ENCODE measurements around the gene ZBED1.
"Not testable (repeated sequence)": the region's sequence is repeated elsewhere in the genome, so short reads cannot be mapped to it uniquely, and the experiment has no call there.

ZBED1 gene

DNA sequence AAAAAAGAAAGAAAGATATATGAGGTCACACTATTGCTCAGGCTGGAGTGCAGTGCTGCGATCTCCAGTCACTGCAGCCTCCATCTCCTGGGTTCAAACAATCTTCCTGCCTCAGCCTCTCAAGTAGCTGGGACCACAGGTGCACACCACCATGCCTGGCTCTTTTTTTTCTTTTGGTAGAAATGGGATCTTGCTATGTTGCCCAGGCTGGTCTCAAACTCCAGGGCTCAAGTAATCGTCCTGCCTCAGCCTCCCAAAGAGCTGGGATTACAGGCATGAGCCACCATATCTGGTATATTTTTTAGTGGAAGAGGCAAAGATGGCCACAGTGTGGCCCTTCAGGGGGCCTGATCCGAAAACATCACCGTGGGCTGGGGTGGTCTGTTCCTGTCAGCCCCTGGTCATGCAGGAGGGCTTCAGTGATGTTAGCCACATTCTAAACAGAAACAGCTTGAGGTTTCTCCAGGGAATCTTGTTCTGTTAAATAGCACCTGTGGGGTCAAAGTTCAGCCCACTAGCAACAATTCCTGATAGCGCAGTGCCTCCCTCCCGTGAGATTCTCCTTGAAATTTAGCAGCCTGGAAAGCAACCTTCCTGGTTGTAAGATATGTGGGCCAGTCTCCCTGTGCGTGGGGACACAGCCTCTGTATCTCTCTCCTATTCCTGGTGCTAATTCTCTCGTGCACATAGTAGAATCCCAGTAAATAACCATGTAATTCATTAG is 7.3 kb upstream of the ZBED1 start:
- no peak for DNase-seq
- TF ChIP-seq POLR2A (IDR thresholded peaks at IDR 0.05; ENCODE audit: low read length) (no peak), GATA1 (IDR thresholded peaks at IDR 0.05; ENCODE audit: low read depth, low read length) (no peak)

DNA sequence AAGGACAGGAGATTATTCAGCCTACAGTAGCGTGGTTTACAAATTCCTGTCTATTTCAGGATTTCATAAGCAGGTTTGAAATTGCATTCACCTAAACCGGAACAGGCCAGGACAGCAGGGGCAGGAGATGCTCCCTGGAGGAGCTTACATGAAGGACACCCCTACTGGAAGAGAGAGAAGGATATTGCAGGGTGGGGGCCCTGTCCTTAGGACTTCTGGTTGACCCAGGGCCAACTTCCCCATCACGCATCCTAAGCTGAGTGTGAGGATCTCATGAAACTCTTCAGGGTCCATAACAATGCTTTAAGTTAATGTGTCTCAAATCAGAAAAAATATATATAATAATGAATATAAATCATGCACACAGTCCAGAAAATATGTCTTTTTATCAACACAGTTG is 6.4 kb upstream of the ZBED1 start:
- no peak for DNase-seq
- no peak for TF ChIP-seq POLR2A (IDR thresholded peaks at IDR 0.05; ENCODE audit: low read length)
- TF ChIP-seq GATA1 (IDR thresholded peaks at IDR 0.05; ENCODE audit: low read depth, low read length) = no peak

DNA sequence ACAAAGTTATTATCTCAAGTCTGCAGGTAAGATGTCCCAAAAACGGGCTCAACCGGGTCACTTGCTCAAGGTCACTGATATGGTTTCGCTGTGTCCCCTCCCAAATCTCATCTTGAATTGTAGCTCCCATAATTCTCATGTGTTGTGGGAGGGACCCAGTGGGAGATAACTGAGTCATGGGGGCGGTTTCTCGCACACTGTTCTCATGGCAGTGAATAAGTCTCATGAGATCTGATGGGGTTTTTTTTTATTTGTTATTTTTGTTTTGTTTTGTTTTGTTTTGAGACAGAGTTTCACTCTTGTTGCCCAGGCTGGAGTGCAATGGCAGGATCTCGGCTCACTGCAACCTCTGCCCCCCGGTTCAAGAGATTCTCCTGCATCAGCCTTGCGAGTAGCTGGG is 4.6 kb upstream of the ZBED1 start:
- DNase-seq = not testable (repeated sequence)

DNA sequence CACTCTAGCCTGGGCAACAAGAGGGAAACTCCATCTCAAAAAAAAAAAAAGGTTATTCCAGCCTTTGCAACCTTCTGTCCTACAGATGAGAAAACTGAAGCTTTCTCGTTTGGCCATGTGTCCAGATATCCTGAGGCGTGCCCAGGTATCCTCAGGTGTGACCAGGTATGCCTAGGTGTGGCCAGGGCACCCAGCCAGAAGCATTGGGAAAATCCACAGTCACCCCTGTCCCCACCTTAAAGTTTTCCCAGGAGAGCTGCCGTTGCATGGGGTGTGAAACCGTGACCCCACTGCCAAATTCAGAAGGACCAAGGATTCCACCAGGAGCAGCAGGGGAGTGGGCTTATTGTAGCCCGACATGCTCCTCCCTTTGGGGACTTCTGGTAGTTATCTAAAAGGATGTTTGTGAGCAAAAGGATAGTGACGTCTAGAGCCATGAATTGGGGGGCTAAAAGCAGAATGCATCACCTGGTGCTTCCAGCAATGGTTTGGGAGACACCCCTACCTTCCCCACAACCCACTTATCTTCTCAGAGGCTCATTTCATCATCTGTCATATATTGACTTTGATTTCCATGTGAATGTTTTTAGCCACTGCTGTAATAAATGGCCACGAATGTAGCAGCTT is 4.0 kb upstream of the ZBED1 start:
- no peak for DNase-seq
- TF ChIP-seq GATA1 (IDR thresholded peaks at IDR 0.05; ENCODE audit: low read depth, low read length) (no peak), POLR2A (IDR thresholded peaks at IDR 0.05; ENCODE audit: low read length) (no peak)

DNA sequence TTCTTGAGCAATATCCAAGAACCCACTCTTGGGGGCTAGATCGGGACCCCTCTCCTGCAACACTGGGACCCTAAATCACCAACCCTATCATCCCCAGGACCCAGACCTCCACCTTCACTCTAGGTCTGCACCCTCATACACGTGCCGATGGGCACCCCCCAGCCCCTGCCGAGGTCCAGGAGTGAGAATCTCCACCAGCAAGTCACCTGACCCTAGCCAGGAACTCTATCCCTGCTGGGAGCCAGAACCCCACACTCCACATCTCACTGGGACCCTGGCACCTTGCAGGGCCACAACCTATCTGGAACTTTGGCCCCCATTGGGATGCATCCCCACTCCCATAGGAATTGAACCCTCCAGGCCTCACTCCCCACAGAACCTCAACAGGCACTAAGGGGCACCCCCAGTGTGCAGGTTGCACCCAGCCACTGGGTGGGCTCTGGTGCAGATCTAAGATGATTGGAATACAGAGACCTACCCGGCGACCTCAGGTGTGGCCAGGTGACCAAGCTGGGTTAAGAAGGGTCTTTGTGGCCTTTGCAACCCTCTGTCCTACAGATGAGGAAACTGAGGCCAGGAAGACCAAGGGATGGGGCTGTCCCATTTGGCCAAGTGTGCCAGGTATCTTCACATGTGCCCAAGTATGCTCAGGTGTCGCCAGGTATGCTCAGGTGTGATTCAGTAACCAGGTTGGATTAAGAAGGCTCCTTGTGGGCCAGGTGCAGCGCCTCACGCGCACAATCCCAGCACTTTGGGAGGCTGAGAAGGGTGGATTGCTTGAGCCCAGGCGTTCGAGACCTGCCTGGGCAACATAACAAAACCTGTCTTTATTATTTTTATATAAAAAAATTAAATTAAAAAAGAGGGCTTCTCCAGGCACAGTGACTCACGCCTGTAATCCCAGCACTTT is 3.1 kb upstream of the ZBED1 start:
- DNase-seq = no peak
- TF ChIP-seq POLR2A (IDR thresholded peaks at IDR 0.05; ENCODE audit: low read length) = no peak
- TF ChIP-seq GATA1 (IDR thresholded peaks at IDR 0.05; ENCODE audit: low read depth, low read length) = no peak

DNA sequence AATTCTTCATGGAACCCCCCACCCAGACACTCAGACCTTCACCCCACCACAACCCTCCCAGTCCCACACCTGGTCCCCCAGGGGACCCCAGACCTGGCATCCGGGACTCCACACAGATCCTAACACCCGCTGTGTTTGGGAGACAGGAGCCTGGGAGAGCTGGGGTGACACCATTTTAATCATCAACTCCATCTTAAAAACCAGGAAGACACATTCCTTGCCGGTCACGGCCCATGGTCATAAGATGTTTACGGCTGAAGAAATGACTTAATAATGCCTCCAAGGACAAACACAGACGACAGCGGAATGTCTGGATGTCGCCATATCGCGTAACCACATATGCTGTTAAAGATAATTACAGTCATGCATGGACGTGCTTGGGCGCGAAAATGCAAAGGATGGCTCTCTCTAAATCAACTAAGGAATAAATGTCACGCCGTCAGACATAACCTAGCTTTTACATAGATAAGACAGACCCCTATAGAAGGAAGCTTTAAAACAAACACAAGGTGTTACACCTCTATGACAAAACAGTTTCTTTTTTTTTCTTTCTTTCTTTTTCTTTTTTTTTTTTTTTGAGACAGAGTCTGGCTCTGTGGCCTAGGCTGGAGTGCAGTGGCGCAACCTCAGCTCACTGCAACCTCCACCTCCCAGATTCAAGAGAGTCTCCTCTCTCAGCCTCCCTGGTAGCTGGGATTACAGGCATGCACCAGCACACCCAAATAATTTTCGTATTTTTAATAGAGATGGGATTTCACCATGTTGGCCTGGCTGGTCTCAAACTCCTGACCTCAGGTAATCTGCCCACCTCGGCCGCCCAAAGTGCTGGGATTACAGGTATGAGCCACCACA is 2.1 kb upstream of the ZBED1 start:
- no peak for DNase-seq
- TF ChIP-seq POLR2A (IDR thresholded peaks at IDR 0.05; ENCODE audit: low read length) (no peak), GATA1 (IDR thresholded peaks at IDR 0.05; ENCODE audit: low read depth, low read length) (no peak)

DNA sequence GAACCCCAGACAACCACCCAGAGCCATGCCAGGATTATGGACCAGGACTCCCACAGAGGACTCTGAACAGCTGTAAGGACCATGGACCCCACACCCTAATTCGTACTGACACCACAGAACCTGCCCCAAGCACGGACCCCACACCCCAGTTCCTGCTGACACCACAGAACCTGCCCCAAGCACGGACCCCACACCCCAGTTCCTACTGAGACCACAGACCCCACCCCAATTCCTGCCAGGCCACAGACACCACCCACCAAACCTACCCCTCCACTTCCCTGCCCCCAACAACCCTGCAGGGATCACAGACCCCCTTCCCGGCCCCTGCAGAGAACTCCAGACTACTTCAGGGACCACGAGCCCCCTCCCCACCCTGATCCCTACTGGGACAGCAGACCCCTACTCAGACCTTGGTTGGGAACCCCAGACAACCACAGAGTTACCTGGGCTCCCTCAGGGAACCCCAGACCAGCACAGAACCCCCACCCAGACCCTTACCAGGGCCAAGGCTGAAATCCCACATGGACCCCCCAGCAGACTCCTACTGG is 1.4 kb upstream of the ZBED1 start:
- no peak for DNase-seq
- TF ChIP-seq POLR2A (IDR thresholded peaks at IDR 0.05; ENCODE audit: low read length) = no peak
- no peak for TF ChIP-seq GATA1 (IDR thresholded peaks at IDR 0.05; ENCODE audit: low read depth, low read length)

DNA sequence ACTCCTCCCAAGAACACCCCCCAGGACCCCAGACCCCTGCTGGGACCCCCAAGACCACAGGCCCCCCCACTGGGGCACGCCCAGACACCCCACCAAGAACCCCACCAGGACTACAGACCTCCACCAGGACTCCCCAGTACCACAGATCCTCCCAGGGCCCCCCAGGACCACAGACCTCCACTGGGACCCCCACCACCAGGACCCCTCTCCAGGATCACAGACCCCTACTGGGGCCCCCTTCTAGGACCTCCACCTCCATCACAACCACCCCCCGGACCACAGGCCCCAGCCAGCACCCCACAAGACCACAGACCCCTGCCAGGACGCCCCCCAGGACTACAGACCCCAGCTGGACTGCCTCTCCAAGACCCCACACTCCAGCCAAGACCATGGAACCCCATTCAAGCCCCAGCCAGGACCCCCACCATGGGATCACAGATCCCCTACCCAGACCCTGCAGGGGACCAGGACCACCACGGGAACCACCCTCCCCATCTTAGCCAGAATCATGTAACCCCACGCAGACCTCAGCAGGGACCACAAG is 855 bp upstream of the ZBED1 start:
- no peak for DNase-seq
- TF ChIP-seq GATA1 (IDR thresholded peaks at IDR 0.05; ENCODE audit: low read depth, low read length) = no peak
- no peak for TF ChIP-seq POLR2A (IDR thresholded peaks at IDR 0.05; ENCODE audit: low read length)

DNA sequence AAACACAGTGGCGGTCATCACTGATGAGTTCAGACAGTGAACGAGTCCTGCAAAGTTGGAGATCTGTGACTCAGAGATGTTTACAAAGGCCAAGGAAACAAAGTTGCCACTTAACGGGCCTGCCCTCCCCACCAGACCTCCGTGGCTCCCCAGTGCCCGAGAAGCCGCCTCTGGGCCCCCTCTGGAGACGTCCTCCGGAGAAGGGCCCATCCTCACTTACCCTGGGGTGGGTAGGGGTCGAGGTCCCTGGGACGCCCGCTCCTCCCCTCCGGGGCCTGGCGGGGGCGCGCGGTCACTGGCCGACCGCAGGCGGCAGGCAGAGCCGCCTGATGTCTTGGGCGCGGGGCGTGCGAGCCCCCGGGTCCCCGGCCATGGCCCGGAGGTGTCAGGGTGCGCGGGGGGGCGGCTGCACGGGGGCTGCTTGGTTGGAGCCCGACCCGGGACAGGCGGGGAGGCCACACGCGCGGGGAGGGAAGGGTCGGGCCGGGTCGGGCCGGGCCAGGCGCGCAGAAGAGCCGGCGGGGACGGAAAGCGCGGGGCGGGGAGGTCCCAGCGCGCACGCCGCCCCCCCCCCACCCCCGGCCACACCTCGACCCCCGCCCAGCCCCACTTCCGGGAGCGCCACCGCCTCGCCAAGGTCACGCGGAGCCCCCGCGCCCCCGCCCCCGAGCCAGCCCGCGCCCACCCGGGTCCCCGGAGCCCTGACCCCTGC is 529 bp downstream of the ZBED1 start:
- no peak for DNase-seq
- TF ChIP-seq POLR2A (IDR thresholded peaks at IDR 0.05; ENCODE audit: low read length) (no peak), GATA1 (IDR thresholded peaks at IDR 0.05; ENCODE audit: low read depth, low read length) (no peak)

DNA sequence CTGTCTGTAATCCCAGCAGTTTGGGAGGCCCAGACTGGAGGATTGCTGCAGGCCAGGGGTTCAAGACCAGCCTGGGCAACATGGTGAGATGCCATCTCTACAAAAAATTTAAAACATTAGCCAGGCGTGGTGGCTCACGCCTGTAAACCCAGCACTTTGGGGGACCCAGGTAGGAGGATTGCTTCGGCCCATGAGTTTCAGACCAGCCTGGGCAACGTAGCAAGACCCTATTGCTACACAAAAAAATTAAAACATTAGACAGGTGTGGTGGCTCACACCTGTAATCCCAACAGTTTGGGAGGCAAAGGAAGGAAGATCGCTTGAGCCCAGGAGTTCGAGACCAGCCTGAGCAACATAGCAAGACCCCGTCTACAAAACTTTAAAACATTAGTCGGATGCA is 1.3 kb downstream of the ZBED1 start:
- TF ChIP-seq GATA1 (IDR thresholded peaks at IDR 0.05; ENCODE audit: low read depth, low read length) = no peak
- TF ChIP-seq POLR2A (IDR thresholded peaks at IDR 0.05; ENCODE audit: low read length) = no peak
- no peak for DNase-seq

DNA sequence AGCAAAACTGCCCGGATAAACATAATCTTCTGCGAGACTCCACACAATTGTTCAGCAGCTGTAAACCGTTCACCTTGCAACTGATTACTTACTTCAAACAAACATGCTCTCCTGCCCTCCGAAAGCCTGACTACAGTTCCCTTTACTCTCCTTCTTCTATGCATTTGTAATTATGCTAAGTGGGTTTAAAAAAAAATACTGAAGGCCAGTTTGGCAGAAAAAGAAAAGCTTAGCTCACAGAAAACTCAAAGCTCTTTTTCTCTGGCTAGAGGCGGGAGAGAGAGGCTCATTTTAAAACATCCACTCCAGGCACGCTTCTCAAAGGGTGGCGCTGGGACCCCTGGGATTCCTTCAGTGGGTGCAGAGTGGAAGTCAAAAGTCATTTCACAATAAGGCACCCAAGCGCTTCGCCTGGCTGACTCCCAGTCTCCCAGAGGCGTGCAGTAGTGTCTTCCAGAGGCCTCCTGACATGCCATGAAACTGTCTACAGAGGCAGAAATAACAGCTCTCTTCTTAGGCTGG is 1.9 kb downstream of the ZBED1 start:
- DNase-seq = no peak
- TF ChIP-seq POLR2A (IDR thresholded peaks at IDR 0.05; ENCODE audit: low read length) = no peak
- no peak for TF ChIP-seq GATA1 (IDR thresholded peaks at IDR 0.05; ENCODE audit: low read depth, low read length)

All from erythroblast (primary cell).